ENCODE results near the gene SLC66A2. TPM values are rescaled to one million over a fixed set of nuclear protein-coding genes. Genes with fewer than 3 reads are reported as not detected.
"Not testable (repeated sequence)": the region's sequence is repeated elsewhere in the genome, so short reads cannot be mapped to it uniquely, and the experiment has no call there.

Gene SLC66A2
- total and polyA plus RNA-seq, 3 experiments from 2014 or later: 18.3 to 31.7 (median 29.9) TPM

DNA sequence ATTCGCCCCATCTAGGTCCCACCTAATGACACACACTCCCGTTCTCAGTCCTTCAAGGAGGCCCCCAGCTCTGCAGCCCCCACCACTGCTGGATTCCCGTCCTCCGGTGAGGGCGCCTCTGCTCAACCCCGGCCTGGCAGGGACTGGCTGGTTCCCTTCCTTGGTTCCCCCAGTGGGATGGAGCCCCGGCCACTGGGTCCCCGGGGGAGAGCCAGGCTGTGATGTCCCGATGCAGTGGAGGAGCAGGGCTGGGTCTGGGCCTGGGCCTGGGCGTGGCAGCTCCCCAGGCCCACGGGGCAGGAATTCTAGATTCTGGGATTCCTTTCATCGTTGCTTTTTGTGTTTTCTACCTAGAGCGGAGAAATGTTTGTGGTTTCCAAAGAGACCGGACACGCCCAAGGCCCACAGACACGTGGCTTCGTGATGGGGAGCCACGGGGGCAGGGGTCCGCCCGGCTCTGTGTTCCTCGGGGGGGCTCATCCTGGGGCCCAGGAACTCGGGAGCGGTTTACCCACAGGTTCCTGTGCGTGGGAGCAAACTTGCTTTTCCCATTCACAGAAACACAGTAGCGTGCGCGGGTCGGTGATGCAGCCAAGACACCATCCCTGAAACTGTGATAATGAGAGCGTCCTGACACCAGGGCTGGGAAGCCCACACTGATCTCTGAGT is 67.0 kb downstream of the SLC66A2 start:
- H3K4me1 ChIP-seq (ENCODE audit: insufficient read depth, low read length): no peaks in the 10 kb centered on the region
- H3K36me3 ChIP-seq (ENCODE audit: insufficient read depth, low read length): no peaks in the 10 kb centered on the region
- no peaks in the 10 kb centered on the region for H3K27me3 ChIP-seq (ENCODE audit: insufficient read depth, low read length, poor library complexity, severe bottlenecking)
- Mint-ChIP-seq H3K4me1 (no peaks in the 10 kb centered on the region), H3K9me3 (peaks cover 4 to 16% (median 7%) of the 10 kb centered on the region in 5 donors), H3K27ac (no peak overlapping the region), H3K36me3 (no peaks in the 10 kb centered on the region), H3K4me3 (no peak overlapping the region), H3K27me3 (peaks cover 0 to 1% of the 10 kb centered on the region in 2 donors)
- POLR2A ChIA-PET: no interaction called here
- no peak overlapping the region for H3K4me3 ChIP-seq (ENCODE audit: low read length)
- CTCF ChIA-PET: no interaction called here
- DNase-seq: peak in 1 of 5 donors; percentile 35
- peaks cover 7% of the 10 kb centered on the region for H3K9me3 ChIP-seq (ENCODE audit: low read length)
- H3K27ac ChIP-seq (ENCODE audit: low read depth, low read length): no peak overlapping the region

GRCh38 chr18:79883461-79884293 is 67.8 kb downstream of the SLC66A2 start:
- H3K27me3 Mint-ChIP-seq: no peaks in the 10 kb centered on the region
- DNase-seq: no peak
- CTCF ChIA-PET: no interaction called here
- Histone ChIP-seq H3K36me3 (ENCODE audit: insufficient read depth, low read length) (no peaks in the 10 kb centered on the region), H3K9me3 (ENCODE audit: low read length) (no peaks in the 10 kb centered on the region), H3K4me3 (ENCODE audit: low read length) (no peak overlapping the region), H3K27me3 (ENCODE audit: insufficient read depth, low read length, poor library complexity, severe bottlenecking) (no peaks in the 10 kb centered on the region), H3K4me1 (ENCODE audit: insufficient read depth, low read length) (no peaks in the 10 kb centered on the region), H3K27ac (ENCODE audit: low read depth, low read length) (no peak overlapping the region)
- H3K4me3 Mint-ChIP-seq: no peak overlapping the region
- H3K4me1 Mint-ChIP-seq: no peaks in the 10 kb centered on the region
- no peak overlapping the region for H3K27ac Mint-ChIP-seq
- H3K36me3 Mint-ChIP-seq: no peaks in the 10 kb centered on the region
- POLR2A ChIA-PET: no interaction called here
- peaks cover 0 to 8% (median 0%) of the 10 kb centered on the region in 5 donors for H3K9me3 Mint-ChIP-seq

GRCh38 chr18:79882522-79883241 is 68.8 kb downstream of the SLC66A2 start:
- no peak overlapping the region for H3K27ac Mint-ChIP-seq
- H3K36me3 Mint-ChIP-seq: no peaks in the 10 kb centered on the region
- H3K4me1 ChIP-seq (ENCODE audit: insufficient read depth, low read length): no peaks in the 10 kb centered on the region
- no peak overlapping the region for H3K4me3 Mint-ChIP-seq
- H3K9me3 Mint-ChIP-seq: peaks cover 0 to 5% (median 0%) of the 10 kb centered on the region in 5 donors
- no peaks in the 10 kb centered on the region for H3K36me3 ChIP-seq (ENCODE audit: insufficient read depth, low read length)
- no peaks in the 10 kb centered on the region for H3K4me1 Mint-ChIP-seq
- H3K27me3 Mint-ChIP-seq: no peaks in the 10 kb centered on the region
- no peak for DNase-seq
- ChIA-PET CTCF (no interaction called here), POLR2A (no interaction called here)
- H3K27ac ChIP-seq (ENCODE audit: low read depth, low read length): no peak overlapping the region
- H3K9me3 ChIP-seq (ENCODE audit: low read length): no peaks in the 10 kb centered on the region
- no peak overlapping the region for H3K4me3 ChIP-seq (ENCODE audit: low read length)
- H3K27me3 ChIP-seq (ENCODE audit: insufficient read depth, low read length, poor library complexity, severe bottlenecking): no peaks in the 10 kb centered on the region

GRCh38 chr18:79881695-79882094 is 69.8 kb downstream of the SLC66A2 start:
- Histone ChIP-seq H3K27me3 (ENCODE audit: insufficient read depth, low read length, poor library complexity, severe bottlenecking) (no peaks in the 10 kb centered on the region), H3K36me3 (ENCODE audit: insufficient read depth, low read length) (no peaks in the 10 kb centered on the region), H3K27ac (ENCODE audit: low read depth, low read length) (no peak overlapping the region), H3K4me3 (ENCODE audit: low read length) (no peak overlapping the region), H3K4me1 (ENCODE audit: insufficient read depth, low read length) (no peaks in the 10 kb centered on the region), H3K9me3 (ENCODE audit: low read length) (no peaks in the 10 kb centered on the region)
- CTCF ChIA-PET: no interaction called here
- Mint-ChIP-seq H3K9me3 (peaks cover 0 to 3% (median 0%) of the 10 kb centered on the region in 5 donors), H3K4me1 (no peaks in the 10 kb centered on the region), H3K27ac (no peak overlapping the region), H3K36me3 (no peaks in the 10 kb centered on the region), H3K4me3 (no peak overlapping the region), H3K27me3 (no peaks in the 10 kb centered on the region)
- POLR2A ChIA-PET: no interaction called here
- no peak for DNase-seq

DNA sequence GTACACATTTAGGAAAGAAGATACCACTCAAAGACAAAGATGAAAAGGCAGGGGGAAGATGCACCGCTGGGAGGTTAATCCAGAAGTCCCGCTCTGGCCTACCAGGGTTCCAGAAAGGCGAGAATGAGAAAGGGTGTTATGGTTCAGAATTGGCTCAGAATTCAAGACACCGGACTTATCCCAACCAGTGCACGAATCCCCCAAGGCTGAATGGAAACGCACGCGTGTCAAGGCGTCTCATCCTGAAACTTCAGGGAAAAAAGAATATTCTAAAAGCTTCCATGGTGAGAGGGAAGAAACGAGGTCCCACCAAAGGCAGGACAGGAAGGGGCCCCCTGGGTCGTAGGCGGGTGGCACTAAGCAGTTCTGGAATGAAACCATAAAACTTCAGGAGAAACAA is 71.9 kb downstream of the SLC66A2 start:
- no peaks in the 10 kb centered on the region for H3K4me1 ChIP-seq (ENCODE audit: insufficient read depth, low read length)
- CTCF ChIA-PET: no interaction called here

DNA sequence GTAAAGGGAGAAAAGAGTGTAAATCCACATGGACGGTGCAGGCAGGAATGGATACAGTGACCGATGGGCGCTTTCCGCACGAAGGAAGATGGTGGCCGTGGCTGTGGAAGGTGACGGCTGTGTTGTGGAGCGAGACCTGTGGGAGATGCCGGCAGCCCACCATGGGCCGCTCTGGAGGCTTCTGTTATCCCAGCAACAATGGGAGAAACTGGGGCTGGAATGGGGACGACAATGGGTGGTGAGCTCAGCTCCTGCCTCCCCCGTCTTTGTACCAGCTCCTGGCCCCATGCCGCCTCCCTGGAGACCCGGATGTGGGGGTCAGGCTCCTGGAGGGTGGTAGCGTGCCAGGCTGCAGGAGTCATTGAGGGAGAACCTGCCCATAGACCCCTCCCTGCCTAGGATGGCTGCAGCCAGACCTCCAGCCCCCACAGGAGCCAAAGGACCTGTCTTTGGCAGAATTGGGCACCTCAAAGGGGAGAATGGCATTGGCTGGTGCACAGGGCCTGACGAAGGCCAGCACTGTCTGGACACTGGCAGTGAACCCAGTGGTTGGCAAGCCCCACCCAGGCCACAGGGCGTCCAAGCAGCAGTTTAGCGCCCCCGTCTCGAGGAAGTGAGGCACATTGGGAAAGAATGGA is 72.6 kb downstream of the SLC66A2 start:
- Histone ChIP-seq H3K27ac (ENCODE audit: low read depth, low read length) (no peak overlapping the region), H3K27me3 (ENCODE audit: insufficient read depth, low read length, poor library complexity, severe bottlenecking) (no peaks in the 10 kb centered on the region), H3K9me3 (ENCODE audit: low read length) (no peaks in the 10 kb centered on the region), H3K36me3 (ENCODE audit: insufficient read depth, low read length) (no peaks in the 10 kb centered on the region), H3K4me3 (ENCODE audit: low read length) (no peak overlapping the region), H3K4me1 (ENCODE audit: insufficient read depth, low read length) (no peaks in the 10 kb centered on the region)
- Mint-ChIP-seq H3K36me3 (no peaks in the 10 kb centered on the region), H3K9me3 (peaks cover 0 to 3% (median 0%) of the 10 kb centered on the region in 5 donors), H3K4me1 (no peaks in the 10 kb centered on the region), H3K27me3 (peaks cover 3 to 5% of the 10 kb centered on the region in 2 donors), H3K27ac (peak overlapping the region in 1 of 8 donors; percentile 94), H3K4me3 (no peak overlapping the region)
- POLR2A ChIA-PET: no interaction called here
- DNase-seq: no peak
- CTCF ChIA-PET: no interaction called here

More for the DNA sequence above, 71.9 kb downstream of the SLC66A2 start:
- H3K36me3 Mint-ChIP-seq: no peaks in the 10 kb centered on the region
- H3K36me3 ChIP-seq (ENCODE audit: insufficient read depth, low read length): no peaks in the 10 kb centered on the region
- H3K4me3 Mint-ChIP-seq: no peak overlapping the region
- DNase-seq: no peak
- peaks cover 0 to 3% (median 0%) of the 10 kb centered on the region in 5 donors for H3K9me3 Mint-ChIP-seq
- H3K27me3 Mint-ChIP-seq: no peaks in the 10 kb centered on the region
- H3K4me3 ChIP-seq (ENCODE audit: low read length): no peak overlapping the region
- H3K27me3 ChIP-seq (ENCODE audit: insufficient read depth, low read length, poor library complexity, severe bottlenecking): no peaks in the 10 kb centered on the region
- H3K27ac ChIP-seq (ENCODE audit: low read depth, low read length): no peak overlapping the region
- H3K27ac Mint-ChIP-seq: peak overlapping the region in 1 of 8 donors; percentile 94
- no peaks in the 10 kb centered on the region for H3K9me3 ChIP-seq (ENCODE audit: low read length)
- no peaks in the 10 kb centered on the region for H3K4me1 Mint-ChIP-seq
- POLR2A ChIA-PET: no interaction called here

DNA sequence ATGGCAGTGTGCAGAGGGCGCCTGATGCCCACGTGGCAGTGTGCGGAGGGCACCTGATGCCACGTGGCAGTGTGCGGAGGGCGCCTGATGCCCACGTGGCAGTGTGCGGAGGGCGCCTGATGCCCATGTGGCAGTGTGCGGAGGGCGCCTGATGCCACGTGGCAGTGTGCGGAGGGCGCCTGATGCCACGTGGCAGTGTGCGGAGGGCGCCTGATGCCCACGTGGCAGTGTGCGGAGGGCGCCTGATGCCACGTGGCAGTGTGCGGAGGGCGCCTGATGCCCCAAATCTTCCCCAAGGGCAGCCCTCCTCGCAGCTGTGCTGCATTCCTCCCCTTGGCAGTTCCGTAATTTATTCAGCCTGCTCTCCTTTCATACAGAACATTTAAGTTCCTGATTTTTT is 73.2 kb downstream of the SLC66A2 start:
- H3K27me3 Mint-ChIP-seq; H3K27ac Mint-ChIP-seq; H3K27me3 ChIP-seq (ENCODE audit: insufficient read depth, low read length, poor library complexity, severe bottlenecking); H3K4me3 Mint-ChIP-seq; H3K36me3 ChIP-seq (ENCODE audit: insufficient read depth, low read length); H3K4me1 Mint-ChIP-seq; H3K9me3 ChIP-seq (ENCODE audit: low read length); H3K9me3 Mint-ChIP-seq; H3K36me3 Mint-ChIP-seq; CTCF ChIA-PET; H3K27ac ChIP-seq (ENCODE audit: low read depth, low read length); POLR2A ChIA-PET; DNase-seq; H3K4me3 ChIP-seq (ENCODE audit: low read length); H3K4me1 ChIP-seq (ENCODE audit: insufficient read depth, low read length): not testable (repeated sequence)

Measured in CD8-positive, alpha-beta memory T cell (primary cell).